ENCODE results near the gene CEP131.

CEP131 gene

DNA sequence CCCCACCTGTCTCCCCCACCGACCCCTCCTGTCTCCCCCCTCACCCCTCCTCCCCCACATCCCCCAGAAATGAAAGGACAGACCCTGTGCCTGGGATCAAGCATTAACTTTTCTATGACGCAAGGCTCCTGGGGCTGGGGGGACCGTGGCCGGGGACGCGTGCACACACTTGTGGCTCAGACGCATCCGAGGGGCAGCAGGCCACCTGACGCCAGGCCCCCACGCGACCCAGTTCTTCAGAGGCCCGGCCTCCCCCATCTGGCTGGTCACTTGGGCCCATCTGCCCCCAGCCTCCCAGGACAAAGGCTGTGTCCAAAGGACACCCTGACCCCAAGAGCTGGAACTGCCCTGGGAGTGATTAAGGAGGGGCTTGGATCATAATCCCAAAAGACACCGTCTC is 71.5 kb downstream of the CEP131 start:
- H3K27ac ChIP-seq (replicated peaks), result no peak overlapping the region; the same call in none of the 2 replicates
- no peak for TF ChIP-seq SPI1 (IDR thresholded peaks at IDR 0.05; ENCODE audit: borderline replicate concordance, low read depth)
- TF ChIP-seq, protein P1, sequence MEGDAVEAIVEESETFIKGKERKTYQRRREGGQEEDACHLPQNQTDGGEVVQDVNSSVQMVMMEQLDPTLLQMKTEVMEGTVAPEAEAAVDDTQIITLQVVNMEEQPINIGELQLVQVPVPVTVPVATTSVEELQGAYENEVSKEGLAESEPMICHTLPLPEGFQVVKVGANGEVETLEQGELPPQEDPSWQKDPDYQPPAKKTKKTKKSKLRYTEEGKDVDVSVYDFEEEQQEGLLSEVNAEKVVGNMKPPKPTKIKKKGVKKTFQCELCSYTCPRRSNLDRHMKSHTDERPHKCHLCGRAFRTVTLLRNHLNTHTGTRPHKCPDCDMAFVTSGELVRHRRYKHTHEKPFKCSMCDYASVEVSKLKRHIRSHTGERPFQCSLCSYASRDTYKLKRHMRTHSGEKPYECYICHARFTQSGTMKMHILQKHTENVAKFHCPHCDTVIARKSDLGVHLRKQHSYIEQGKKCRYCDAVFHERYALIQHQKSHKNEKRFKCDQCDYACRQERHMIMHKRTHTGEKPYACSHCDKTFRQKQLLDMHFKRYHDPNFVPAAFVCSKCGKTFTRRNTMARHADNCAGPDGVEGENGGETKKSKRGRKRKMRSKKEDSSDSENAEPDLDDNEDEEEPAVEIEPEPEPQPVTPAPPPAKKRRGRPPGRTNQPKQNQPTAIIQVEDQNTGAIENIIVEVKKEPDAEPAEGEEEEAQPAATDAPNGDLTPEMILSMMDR (IDR thresholded peaks at IDR 0.05; ENCODE audit: insufficient read depth, low read length), result no peak
- TF ChIP-seq, protein P2, sequence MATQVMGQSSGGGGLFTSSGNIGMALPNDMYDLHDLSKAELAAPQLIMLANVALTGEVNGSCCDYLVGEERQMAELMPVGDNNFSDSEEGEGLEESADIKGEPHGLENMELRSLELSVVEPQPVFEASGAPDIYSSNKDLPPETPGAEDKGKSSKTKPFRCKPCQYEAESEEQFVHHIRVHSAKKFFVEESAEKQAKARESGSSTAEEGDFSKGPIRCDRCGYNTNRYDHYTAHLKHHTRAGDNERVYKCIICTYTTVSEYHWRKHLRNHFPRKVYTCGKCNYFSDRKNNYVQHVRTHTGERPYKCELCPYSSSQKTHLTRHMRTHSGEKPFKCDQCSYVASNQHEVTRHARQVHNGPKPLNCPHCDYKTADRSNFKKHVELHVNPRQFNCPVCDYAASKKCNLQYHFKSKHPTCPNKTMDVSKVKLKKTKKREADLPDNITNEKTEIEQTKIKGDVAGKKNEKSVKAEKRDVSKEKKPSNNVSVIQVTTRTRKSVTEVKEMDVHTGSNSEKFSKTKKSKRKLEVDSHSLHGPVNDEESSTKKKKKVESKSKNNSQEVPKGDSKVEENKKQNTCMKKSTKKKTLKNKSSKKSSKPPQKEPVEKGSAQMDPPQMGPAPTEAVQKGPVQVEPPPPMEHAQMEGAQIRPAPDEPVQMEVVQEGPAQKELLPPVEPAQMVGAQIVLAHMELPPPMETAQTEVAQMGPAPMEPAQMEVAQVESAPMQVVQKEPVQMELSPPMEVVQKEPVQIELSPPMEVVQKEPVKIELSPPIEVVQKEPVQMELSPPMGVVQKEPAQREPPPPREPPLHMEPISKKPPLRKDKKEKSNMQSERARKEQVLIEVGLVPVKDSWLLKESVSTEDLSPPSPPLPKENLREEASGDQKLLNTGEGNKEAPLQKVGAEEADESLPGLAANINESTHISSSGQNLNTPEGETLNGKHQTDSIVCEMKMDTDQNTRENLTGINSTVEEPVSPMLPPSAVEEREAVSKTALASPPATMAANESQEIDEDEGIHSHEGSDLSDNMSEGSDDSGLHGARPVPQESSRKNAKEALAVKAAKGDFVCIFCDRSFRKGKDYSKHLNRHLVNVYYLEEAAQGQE (IDR thresholded peaks at IDR 0.05; ENCODE audit: insufficient replicate concordance, low read depth), result no peak
- no peak for TF ChIP-seq GABPA (IDR thresholded peaks at IDR 0.05; ENCODE audit: low read depth)
- no peak for TF ChIP-seq POLR2AphosphoS5 (IDR thresholded peaks at IDR 0.05; ENCODE audit: low read depth)
- H3K4me3 ChIP-seq (replicated peaks; ENCODE audit: insufficient read depth, low read length), result no peak overlapping the region
- no peak for DNase-seq (ENCODE audit: low read depth in 1 of 2, low spot score in 1 of 2)
- no peaks in the 10 kb centered on the region for H3K27me3 ChIP-seq (ENCODE audit: insufficient read depth, poor library complexity, severe bottlenecking)

DNA sequence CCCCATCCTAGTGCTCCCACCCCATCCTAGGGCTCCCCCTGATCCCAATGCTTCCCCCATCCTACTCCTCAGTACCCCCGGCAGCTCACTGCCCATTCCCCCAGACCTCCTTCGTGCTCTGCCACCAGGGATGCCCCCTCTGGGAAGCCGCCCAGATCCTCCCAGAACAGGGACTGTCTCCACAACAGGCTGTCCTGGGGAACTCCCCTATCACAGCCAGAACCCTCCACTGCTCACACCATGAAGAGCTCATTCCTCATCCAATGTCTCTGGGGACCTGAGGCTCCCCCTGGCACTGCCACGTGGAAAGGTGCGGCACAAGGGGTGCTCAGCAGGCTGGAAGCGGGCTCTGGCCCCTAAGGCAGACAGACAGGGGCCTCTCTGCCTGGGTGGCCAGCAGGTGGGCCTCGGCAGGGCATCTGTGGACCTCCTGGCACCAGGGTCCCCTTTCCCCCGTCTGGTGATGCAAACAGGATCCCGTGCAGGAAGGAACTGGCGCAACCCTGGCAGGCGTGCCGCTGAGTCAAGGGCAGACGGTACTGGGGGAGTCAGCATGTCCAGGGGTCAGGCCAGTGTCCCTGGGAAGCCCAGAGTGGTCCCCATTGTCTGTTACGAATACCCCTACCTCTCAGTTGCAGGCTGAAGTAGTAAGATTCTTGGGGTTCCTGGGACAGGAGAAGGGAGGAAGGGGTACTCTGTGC is 72.2 kb downstream of the CEP131 start:
- peak overlapping the region; percentile 64 for H3K27ac ChIP-seq (replicated peaks)
- H3K27me3 ChIP-seq (ENCODE audit: insufficient read depth, poor library complexity, severe bottlenecking), result no peaks in the 10 kb centered on the region
- DNase-seq (ENCODE audit: low read depth in 1 of 2, low spot score in 1 of 2), result peak; percentile 48 to 78
- H3K4me3 ChIP-seq (replicated peaks; ENCODE audit: insufficient read depth, low read length), result no peak overlapping the region; the same call in 1 of the 2 replicates
- TF ChIP-seq SPI1 (IDR thresholded peaks at IDR 0.05; ENCODE audit: borderline replicate concordance, low read depth) (no peak), GABPA (IDR thresholded peaks at IDR 0.05; ENCODE audit: low read depth) (no peak), POLR2AphosphoS5 (IDR thresholded peaks at IDR 0.05; ENCODE audit: low read depth) (peak; percentile 50; the same call in 1 of the 2 replicates)
- TF ChIP-seq, protein P2 (IDR thresholded peaks at IDR 0.05; ENCODE audit: insufficient replicate concordance, low read depth), result no peak
- TF ChIP-seq, protein P1 (IDR thresholded peaks at IDR 0.05; ENCODE audit: insufficient read depth, low read length), result no peak

DNA sequence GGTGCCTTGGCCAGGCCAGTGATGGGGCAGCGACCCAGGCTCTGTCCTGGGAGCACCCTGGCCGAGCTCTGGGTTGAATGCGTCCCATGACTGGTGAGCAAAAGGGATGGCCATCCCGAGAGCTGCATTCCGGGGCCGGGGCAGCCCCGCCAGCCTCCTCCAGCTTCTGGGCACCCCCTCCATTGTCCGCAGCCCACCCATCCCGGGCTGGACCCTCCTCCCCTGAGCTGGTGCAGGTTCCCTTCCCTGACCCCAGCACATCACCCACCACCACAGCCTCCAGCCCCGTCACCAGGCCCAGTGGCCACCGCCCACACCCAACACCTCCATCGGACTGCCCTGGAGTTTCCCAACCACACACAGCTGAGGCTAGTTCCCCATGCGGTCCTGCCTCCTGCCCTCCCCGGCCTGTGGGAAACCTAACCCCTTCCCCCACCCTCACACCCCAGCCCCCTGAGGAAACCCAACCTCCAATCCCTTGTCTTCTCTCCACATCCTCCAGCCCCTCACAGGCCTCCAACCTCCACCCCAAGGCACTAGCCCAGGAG is 73.7 kb downstream of the CEP131 start:
- TF ChIP-seq, protein P1 (IDR thresholded peaks at IDR 0.05; ENCODE audit: insufficient read depth, low read length), result no peak
- TF ChIP-seq POLR2AphosphoS5 (IDR thresholded peaks at IDR 0.05; ENCODE audit: low read depth) (no peak), GABPA (IDR thresholded peaks at IDR 0.05; ENCODE audit: low read depth) (no peak), SPI1 (IDR thresholded peaks at IDR 0.05; ENCODE audit: borderline replicate concordance, low read depth) (no peak; the same call in 1 of the 2 replicates)
- TF ChIP-seq, protein P2 (IDR thresholded peaks at IDR 0.05; ENCODE audit: insufficient replicate concordance, low read depth), result no peak
- peak overlapping the region; percentile 64 for H3K27ac ChIP-seq (replicated peaks)
- DNase-seq (ENCODE audit: low read depth in 1 of 2, low spot score in 1 of 2), result peak in 1 of 2 experiments; percentile 75
- H3K27me3 ChIP-seq (ENCODE audit: insufficient read depth, poor library complexity, severe bottlenecking), result no peaks in the 10 kb centered on the region
- no peak overlapping the region for H3K4me3 ChIP-seq (replicated peaks; ENCODE audit: insufficient read depth, low read length)

Data from HL-60 (cell line).